GM19043 (cell line): ENCODE results near the gene IGFBPL1.

ENCODE experiments used
- ATAC-seq: cut with Tn5 transposase; IDR thresholded peaks from one replicate; pipeline ENCODE4 v1.9.1; 2021; ENCODE audit warnings: low read depth; ENCODE audit not compliant: unreplicated experiment

Gene IGFBPL1

GRCh38 chr9:38434365-38434764 lies 10.1 kb upstream of the IGFBPL1 start:
- no peak for ATAC-seq

- no peak for ATAC-seq
Measured at GRCh38 chr9:38432922-38433510, 8.8 kb upstream of the IGFBPL1 start.

GRCh38 chr9:38431116-38431515 lies 6.9 kb upstream of the IGFBPL1 start:
- no peak for ATAC-seq

- ATAC-seq: no peak
Measured at GRCh38 chr9:38428062-38428461, 3.8 kb upstream of the IGFBPL1 start.

DNA sequence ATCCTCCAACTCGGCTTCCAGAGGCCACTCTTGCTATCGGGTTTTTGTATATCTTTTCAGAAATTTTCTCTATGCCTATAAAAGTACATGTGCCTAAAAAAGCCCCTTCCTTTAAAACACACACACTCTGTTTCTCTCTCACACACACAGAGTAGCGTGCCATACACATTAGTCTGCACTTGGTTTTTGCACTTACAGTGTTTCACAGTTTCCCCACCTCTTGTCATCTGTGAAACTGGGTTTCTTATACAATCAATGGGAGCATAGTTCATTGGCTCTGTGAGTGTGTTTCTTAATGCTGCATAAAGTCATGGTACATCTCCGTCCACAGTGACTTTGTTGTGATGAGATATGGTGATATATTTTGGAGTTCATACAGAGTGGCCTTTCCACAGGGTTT lies 664 bp upstream of the IGFBPL1 start:
- ATAC-seq: no peak

DNA sequence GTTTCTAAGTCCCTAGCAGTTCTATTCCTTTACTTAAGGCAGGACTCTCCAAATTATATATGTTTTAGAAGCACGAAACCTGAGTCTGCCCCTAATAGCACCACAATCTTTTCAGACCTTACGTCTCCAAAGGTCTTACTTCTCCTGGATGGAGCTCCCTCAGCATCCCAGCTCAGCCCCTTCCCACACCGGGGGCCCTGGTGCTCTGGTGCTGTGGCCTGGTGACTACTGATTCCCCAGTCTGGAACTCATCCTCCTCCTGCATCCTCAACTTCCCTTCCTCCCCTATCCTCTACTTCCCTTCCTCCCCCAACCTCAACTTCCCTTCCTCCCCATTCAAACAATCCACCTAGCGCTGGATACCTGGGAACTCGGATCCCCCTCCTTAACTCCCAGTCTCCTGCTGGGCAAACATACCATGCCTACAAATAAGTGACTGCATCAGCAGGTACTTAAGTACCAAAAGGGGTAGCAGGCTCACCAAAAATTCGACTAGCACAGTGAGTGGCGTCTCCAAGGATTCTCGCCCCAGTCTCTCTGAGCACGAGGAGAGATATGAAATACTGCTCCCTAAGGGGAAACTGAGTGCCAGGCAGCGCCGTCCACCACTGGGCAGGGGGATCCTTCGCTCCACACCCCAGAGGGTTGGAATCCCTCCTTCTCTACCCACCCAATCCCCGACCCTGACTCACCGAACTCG lies 831 bp downstream of the IGFBPL1 start:
- no peak for ATAC-seq

DNA sequence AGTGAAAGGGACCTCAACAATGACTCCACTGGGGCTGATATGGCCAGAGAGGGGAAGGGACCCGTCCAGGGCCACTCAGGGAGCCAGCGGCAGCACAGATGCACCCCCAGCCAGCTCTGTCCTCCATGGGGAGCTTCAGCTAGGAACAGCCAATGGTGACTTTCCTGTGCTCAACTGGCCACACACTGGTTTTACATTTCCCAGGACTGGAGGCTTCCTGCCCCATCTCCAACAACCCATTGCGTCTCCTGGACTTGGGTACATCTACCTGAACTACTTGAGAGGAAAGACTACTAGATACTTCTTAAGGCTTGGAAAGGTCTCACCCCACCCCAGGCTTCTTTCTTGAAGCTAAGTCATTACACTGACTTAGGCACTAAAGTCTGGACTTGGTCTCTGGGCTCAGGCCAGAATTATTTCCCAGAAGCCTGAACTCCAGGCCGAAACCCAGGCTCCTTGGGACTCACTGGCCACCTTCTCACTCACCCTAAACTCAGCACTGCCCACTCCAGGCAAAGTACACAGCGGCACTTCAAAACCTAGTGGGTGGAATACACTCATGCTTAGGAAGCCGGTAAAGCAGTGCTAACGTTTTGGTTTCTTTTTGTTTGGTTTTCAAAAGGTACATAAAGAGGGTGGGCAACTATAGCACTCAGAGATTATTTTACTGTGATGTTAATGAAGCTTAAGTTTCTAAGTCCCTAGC lies 1.5 kb downstream of the IGFBPL1 start:
- no peak for ATAC-seq

DNA sequence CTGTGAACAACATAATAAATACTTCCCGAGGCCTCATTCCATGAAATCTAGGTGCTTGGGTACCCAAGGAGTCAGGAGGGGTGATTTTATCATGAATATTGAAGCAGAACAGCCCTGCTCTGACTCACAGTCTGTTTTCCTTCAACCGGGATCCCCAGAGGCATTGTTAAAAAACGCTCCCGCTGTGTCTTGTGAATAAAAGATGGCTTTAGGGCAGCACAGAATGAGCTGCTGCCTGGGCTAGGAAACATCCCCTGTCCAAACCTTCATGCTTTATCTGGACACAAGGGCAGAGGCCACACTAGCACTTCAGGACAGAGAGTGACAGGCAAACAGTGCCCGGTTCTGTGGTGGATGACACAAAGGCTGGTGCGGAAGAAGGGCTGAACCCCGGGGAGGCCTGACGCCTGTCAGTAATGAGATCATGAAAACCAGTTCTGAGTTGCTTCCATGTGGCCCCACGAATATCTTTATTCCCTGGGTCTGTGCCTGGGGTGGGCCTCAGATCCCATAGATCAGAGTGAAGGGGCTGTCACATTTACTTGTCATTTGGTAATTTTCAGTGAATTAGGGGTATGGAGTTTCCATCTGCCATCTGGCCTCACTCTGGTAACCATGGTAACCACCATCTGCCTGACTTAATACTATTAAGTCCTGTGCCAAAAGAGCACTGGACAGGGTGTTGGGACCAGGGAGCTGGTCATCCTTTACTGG lies 2.6 kb downstream of the IGFBPL1 start:
- no peak for ATAC-seq

DNA sequence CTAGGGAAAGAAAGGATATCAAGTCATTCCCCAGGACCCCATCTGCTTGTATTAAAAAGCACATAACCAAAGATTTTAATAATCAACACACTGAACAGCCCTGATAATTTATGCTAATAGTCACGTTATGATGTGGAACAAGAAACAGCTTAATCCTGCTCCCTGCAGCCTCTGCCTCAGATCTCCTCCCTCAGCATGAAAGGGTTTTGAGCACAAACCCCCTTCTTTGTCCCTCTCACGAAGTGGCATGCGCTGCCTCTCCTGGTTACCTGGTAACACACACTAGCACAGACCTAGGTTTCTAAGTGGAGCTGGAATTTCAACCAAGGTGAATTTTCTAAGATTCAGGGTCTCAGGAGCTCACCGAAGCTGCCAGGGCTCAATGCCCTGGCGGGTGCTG lies 5.1 kb downstream of the IGFBPL1 start:
- no peak for ATAC-seq

DNA sequence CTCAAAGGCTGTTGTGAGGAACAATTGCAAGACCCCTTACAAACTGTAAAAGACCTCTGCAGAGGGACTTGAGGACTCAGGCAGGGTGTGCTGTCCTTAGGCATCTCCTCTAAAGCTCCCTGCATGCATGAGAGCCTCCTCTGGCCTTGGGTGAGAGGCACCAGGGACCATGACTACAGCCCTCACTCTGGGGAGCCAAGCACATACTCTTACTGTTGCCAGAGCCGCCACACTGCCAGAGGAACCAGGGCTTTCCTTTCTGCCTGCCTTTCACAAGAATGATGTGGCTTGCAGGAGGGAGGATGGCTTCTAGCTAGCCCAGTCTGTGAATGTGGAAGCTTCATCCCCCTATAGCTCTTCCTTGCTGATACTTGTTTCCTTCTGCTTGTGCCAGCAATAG lies 5.9 kb downstream of the IGFBPL1 start:
- no peak for ATAC-seq

DNA sequence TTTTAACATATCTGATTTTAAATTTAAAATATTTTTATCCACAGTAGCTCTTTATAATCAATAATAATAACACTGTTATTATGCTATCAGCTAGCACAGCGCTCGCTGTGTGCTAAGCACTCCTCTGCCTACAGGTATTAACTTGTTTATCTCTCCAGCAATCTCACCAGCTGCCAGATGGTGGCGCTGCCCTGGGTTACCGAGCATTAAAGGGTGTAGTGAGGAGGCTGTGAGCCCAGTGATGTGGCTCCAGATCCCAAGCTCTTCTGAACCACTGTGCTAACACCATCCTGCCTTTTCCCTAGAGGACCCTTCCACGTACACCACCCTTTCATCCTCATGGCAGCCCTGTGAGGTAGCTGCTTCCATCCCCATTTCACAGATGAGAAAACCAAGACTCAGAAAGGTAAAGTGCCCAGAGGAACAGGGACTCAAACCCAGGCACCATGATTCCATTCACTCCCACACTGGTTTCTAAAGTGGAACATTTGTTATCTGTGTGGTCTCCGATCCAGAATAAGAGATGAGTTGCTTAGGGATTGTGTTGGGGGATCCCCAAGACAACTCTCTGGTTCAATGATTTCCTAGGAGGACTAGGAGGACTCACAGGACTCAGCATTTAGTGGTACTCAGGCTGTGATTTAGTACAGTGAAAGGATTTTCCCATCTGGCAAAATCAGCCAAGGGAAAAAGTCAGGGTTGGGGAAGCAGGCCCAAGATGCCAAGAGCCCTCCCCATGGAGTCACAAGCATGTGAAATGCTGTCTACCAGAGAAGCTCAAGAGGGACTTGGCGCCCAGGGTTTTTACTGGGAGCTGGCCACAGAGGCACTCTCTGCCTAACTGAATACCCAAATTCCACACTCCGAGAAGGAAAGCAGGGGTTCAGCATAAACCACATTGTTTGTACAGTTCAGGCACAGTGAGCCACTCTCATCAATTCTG lies 7.0 kb downstream of the IGFBPL1 start:
- no peak for ATAC-seq

DNA sequence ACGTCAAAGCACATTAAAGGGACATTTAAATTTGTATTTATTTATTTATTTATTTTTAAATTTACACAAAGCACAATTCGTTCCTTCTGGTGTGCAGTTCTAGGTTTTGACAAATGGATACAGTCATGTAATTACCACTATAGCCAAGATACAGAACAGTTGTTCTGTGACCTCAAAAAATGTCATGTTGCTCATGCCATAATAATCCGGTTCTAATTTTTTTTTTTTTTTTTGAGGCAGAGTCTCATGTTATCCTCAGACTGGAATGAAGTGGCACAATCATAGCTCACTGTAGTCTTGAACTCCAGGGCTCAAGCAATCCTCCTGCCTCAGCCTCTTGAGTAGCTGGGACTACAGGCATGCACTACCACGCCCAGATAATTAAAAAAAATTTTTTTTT lies 7.8 kb downstream of the IGFBPL1 start:
- no peak for ATAC-seq

DNA sequence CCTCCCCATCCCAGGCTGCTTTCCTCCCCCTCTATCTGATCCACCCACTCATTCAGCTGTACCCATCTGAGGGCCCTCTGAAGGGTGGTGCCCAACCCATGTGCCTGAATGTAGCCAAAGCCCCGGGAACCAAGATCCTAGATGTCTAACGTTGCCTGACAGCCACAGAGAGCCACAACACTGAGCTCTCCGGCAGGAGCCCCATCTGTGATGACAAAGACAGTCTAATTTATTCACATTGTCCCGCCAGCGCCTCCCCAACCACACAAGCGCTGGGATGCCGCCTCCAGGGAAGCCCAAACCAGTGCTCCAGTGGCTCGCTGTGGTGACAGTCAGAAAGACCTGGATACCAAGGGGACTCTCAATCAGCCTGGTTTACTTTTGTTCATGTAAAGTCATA lies 8.4 kb downstream of the IGFBPL1 start:
- ATAC-seq: no peak

DNA sequence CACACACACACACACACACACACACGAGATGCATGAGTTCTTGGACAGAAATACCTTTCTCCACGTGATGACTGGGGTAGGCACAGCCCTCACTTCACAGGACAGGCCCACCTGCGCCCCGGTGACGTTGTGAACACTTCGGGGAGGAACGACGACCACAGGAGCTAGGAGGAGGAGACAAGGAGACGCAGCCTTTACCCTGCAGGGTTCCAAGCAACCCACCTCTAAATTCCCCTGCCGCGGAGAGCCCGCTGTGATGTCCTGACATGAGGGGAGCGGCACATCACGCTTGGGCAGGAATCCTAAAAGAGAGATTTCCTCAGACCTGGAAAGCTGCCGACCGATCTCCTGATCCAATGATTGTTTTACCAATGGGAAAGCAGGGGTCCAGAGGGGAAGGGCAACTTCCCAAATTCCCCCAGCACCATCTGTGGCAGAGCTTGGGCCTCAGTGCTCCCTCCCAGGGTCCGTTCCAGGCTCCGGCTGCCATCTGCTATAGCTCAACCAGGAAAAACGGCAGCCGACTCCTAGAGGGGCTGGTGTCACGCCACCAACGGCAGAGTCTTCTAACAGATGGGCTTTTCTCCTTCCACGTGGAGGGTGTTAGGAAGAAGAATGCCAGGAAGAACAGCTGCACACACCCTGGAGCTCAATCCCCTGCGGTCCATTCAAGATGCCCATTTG lies 10.1 kb downstream of the IGFBPL1 start:
- ATAC-seq: no peak

DNA sequence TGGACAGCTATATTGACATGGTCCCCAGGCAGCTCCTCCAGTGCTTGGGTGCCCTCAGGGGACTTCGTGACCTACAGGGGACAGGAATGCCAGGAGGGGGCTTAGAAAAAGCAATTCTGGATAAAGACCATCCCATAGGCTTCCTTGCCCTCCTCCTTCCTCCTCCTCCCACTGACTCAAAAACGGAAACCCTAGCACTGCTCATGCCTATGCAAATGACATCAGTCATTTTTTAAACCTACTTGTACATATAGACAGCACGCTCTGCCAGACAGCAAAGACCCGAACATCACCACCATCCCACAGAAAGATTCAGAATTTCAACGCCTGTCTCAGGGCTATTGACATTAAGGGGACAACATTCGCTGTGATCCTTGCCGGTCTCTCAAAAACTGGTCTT lies 11.0 kb downstream of the IGFBPL1 start:
- ATAC-seq: no peak

- no peak for ATAC-seq
Measured at GRCh38 chr9:38412751-38413150, 11.5 kb downstream of the IGFBPL1 start.

GRCh38 chr9:38408719-38409118 lies 15.5 kb downstream of the IGFBPL1 start:
- no peak for ATAC-seq

DNA sequence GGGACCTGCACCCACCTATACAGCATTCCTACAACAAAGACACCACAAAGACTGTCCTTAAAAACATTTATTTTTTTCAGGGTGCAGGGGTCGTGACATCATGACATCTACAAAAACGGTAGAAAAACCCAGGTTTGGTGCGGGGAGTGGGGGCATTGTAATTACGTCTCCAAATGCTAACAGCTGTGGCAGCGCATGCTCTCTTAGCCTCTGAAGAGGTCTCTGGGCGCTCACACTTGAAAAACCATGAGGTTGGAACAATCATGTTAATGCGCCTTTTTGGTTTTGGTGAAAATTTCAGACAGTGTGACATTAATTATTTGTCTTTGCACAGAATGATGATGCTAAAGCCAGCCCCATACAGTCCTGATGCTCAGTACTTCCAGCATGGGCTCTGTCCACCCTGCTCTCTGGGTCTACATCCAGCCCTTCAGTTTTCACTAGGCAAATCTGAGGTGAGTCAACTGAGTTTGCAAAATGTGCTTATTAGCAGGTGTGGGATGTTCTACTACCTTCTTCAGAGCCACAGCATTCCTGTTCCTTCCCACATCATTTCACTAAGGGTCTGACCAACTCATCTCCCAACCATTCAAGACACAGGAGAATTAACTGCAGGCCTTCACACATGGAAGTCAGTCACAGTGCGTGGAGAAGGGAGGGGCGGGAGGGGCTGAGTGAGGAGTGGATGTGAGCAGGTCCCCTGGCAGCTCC lies 17.6 kb downstream of the IGFBPL1 start:
- no peak for ATAC-seq

DNA sequence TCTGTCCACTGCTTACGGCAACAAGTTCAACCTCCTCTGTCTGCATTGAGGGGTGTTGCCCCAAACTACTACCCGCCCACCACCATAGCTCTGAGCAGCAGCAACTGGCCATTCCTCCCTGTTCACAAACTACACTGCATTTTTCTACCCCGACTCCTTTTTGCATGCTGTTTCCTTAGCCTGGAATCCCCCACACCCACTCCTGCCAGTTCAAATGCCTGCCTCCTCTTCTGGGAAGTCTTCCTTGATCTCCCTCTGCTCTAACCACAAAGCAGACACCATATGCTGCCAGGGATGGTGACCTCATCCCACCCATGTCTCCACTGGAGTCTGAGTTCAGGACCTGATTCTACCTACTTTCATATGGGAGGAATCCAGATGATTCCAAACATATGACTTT lies 18.5 kb downstream of the IGFBPL1 start:
- no peak for ATAC-seq
